Measurements from ENCODE around the gene NTHL1.

The NTHL1 gene

GRCh38 chr16:2047330-2048115 lies at the start of gene NTHL1, which contains the start of gene TSC2:
Gene NTHL1, minus strand, starts transcription at chr16:2047834. Its CDS starts 11 bp downstream, at chr16:2047823.
Gene TSC2, plus strand, starts transcription at chr16:2047985. Its CDS starts 631 bp downstream, at chr16:2048616.
- DNase-seq, result peak; percentile 88 to 95

GRCh38 chr16:2096853-2097595 lies 49.4 kb upstream of the NTHL1 start:
- DNase-seq, result no peak

- no peak for DNase-seq
Measured at GRCh38 chr16:2095918-2096582, 48.4 kb upstream of the NTHL1 start.

- DNase-seq, result no peak
Measured at GRCh38 chr16:2095315-2095853, 47.8 kb upstream of the NTHL1 start.

GRCh38 chr16:2093793-2094192 lies 46.2 kb upstream of the NTHL1 start:
- no peak for DNase-seq

- no peak for DNase-seq
Measured at GRCh38 chr16:2092866-2093265, 45.2 kb upstream of the NTHL1 start.

GRCh38 chr16:2092256-2092620 lies 44.6 kb upstream of the NTHL1 start:
- no peak for DNase-seq

- DNase-seq, result no peak
Measured at GRCh38 chr16:2091547-2092255, 44.1 kb upstream of the NTHL1 start.

GRCh38 chr16:2090777-2091546 lies 43.3 kb upstream of the NTHL1 start:
- DNase-seq, result no peak

- no peak for DNase-seq
Measured at GRCh38 chr16:2090481-2090776, 42.8 kb upstream of the NTHL1 start.

- no peak for DNase-seq
Measured at GRCh38 chr16:2089706-2090480, 42.3 kb upstream of the NTHL1 start.

GRCh38 chr16:2088759-2089358 lies 41.2 kb upstream of the NTHL1 start:
- no peak for DNase-seq

GRCh38 chr16:2087748-2088631 lies 40.4 kb upstream of the NTHL1 start:
- DNase-seq, result no peak

- no peak for DNase-seq
Measured at GRCh38 chr16:2086812-2087747, 39.4 kb upstream of the NTHL1 start.

GRCh38 chr16:2086106-2086742 lies 38.6 kb upstream of the NTHL1 start:
- no peak for DNase-seq

GRCh38 chr16:2085669-2086068 lies 38.0 kb upstream of the NTHL1 start:
- DNase-seq, result no peak

GRCh38 chr16:2084895-2085625 lies 37.4 kb upstream of the NTHL1 start:
- DNase-seq, result no peak
